Esophagus (tissue), 2 donors: Measurements from ENCODE around the gene TRPM3. TPM values are rescaled to one million over a fixed set of nuclear protein-coding genes. Genes with fewer than 3 reads are reported as not detected.

Experiments used
- H3K27ac ChIP-seq, 2 donors: one replicate each; pipeline ENCODE4 v1.5.1; 2013; ENCODE audit warnings: low read depth in 2 of 2, mild to moderate bottlenecking in 2 of 2, inconsistent platforms in 1 of 2, low read length in 1 of 2, moderate library complexity in 1 of 2
- H3K27me3 ChIP-seq, 2 donors: one replicate each; pipeline ENCODE4 v1.6.1; 2013; ENCODE audit warnings: low read length in 2 of 2, control low read depth in 1 of 2, mild to moderate bottlenecking in 1 of 2; ENCODE audit not compliant: insufficient read depth in 2 of 2, control insufficient read depth in 1 of 2
- H3K36me3 ChIP-seq, 2 donors: one replicate each; pipeline ENCODE4 v1.6.1; 2013; ENCODE audit warnings: low read length in 1 of 2; ENCODE audit not compliant: control insufficient read depth in 2 of 2, insufficient read depth in 2 of 2
- H3K4me1 ChIP-seq, 2 donors: one replicate each; pipeline ENCODE4 v1.6.1; 2013; ENCODE audit warnings: low read length in 1 of 2; ENCODE audit not compliant: control insufficient read depth in 2 of 2, insufficient read depth in 2 of 2
- H3K4me3 ChIP-seq, 2 donors: one replicate each; pipeline ENCODE4 v1.5.1; 2013; ENCODE audit warnings: low read length in 2 of 2, mild to moderate bottlenecking in 2 of 2, low read depth in 1 of 2, moderate library complexity in 1 of 2
- H3K9me3 ChIP-seq, 2 donors: one replicate each; pipeline ENCODE4 v1.6.1; 2013; ENCODE audit warnings: mild to moderate bottlenecking in 2 of 2, low read depth in 1 of 2, low read length in 1 of 2, moderate library complexity in 1 of 2; ENCODE audit not compliant: control insufficient read depth in 2 of 2, insufficient read depth in 1 of 2
- WGBS, 2 donors: extraction: QIAGEN DNeasy Blood & Tissue Kit; methylation state at CpG; one replicate each; pipeline ENCODE4 v1.1.7; 2013; 5-methylcytosine and 5-hydroxymethylcytosine counted together
- polyA plus RNA-seq, 2 donors: library from polyadenylated mRNA; stranded (reverse); fragments of 200-250 nt; gene quantifications; one replicate each; pipeline ENCODE4 v1.2.3, GENCODE V29; 2013
- donor health status: healthy with polysubstance abuse.
- donor health status: Bipolar disorder and iron deficiency.

The TRPM3 gene
- polyA plus RNA-seq, 2 donors = under 0.01 to 0.02 TPM

- no peak overlapping the region for H3K27ac ChIP-seq
- peaks cover 0 to 5% of the 10 kb centered on the region in 2 donors for H3K9me3 ChIP-seq
These were observed 305.1 kb downstream of the TRPM3 start for GRCh38 chr9:70816316-70816715.

GRCh38 chr9:70814597-70814996 is 306.8 kb downstream of the TRPM3 start:
- Histone ChIP-seq H3K36me3 (no peaks in the 10 kb centered on the region), H3K9me3 (peaks cover 0 to 5% of the 10 kb centered on the region in 2 donors), H3K27me3 (no peaks in the 10 kb centered on the region), H3K4me1 (no peaks in the 10 kb centered on the region), H3K4me3 (no peak overlapping the region), H3K27ac (no peak overlapping the region)
- 41 to 47% methylated on average over 2 of the region's 2 CpGs for WGBS, 2 donors

More at GRCh38 chr9:70816316-70816715, 305.1 kb downstream of the TRPM3 start:
- H3K27me3 ChIP-seq = no peaks in the 10 kb centered on the region
- H3K36me3 ChIP-seq = no peaks in the 10 kb centered on the region
- H3K4me1 ChIP-seq = no peaks in the 10 kb centered on the region
- no peak overlapping the region for H3K4me3 ChIP-seq
- WGBS, 2 donors = 84 to 87% methylated on average over 1 of the region's 1 CpG

GRCh38 chr9:70813141-70813540 is 308.3 kb downstream of the TRPM3 start:
- Histone ChIP-seq H3K4me1 (no peaks in the 10 kb centered on the region), H3K27ac (no peak overlapping the region), H3K9me3 (peaks cover 0 to 5% of the 10 kb centered on the region in 2 donors), H3K4me3 (no peak overlapping the region), H3K27me3 (no peaks in the 10 kb centered on the region), H3K36me3 (no peaks in the 10 kb centered on the region)
- WGBS, 2 donors = 95 to 97% methylated on average over 2 of the region's 2 CpGs

GRCh38 chr9:70811638-70812037 is 309.8 kb downstream of the TRPM3 start:
- H3K9me3 ChIP-seq = peaks cover 0 to 5% of the 10 kb centered on the region in 2 donors
- H3K4me1 ChIP-seq = no peaks in the 10 kb centered on the region
- H3K27ac ChIP-seq = no peak overlapping the region
- H3K4me3 ChIP-seq = no peak overlapping the region
- 74 to 87% methylated on average over 1 of the region's 1 CpG for WGBS, 2 donors
- no peaks in the 10 kb centered on the region for H3K27me3 ChIP-seq
- H3K36me3 ChIP-seq = no peaks in the 10 kb centered on the region

- Histone ChIP-seq H3K4me3 (no peak overlapping the region), H3K9me3 (no peaks in the 10 kb centered on the region), H3K27ac (no peak overlapping the region), H3K36me3 (no peaks in the 10 kb centered on the region), H3K4me1 (no peaks in the 10 kb centered on the region), H3K27me3 (no peaks in the 10 kb centered on the region)
- 67 to 68% methylated on average over 2 of the region's 2 CpGs for WGBS, 2 donors
These were observed 314.5 kb downstream of the TRPM3 start for GRCh38 chr9:70806875-70807274.

GRCh38 chr9:70805949-70806348 is 315.5 kb downstream of the TRPM3 start:
- H3K9me3 ChIP-seq = no peaks in the 10 kb centered on the region
- no peaks in the 10 kb centered on the region for H3K27me3 ChIP-seq
- no peak overlapping the region for H3K27ac ChIP-seq
- H3K36me3 ChIP-seq = no peaks in the 10 kb centered on the region
- no peaks in the 10 kb centered on the region for H3K4me1 ChIP-seq
- H3K4me3 ChIP-seq = no peak overlapping the region
- 65 to 67% methylated on average over 6 of the region's 6 CpGs for WGBS, 2 donors

- Histone ChIP-seq H3K9me3 (no peaks in the 10 kb centered on the region), H3K36me3 (no peaks in the 10 kb centered on the region), H3K4me1 (no peaks in the 10 kb centered on the region), H3K27ac (no peak overlapping the region), H3K4me3 (no peak overlapping the region), H3K27me3 (no peaks in the 10 kb centered on the region)
- 86 to 88% methylated on average over 6 of the region's 6 CpGs for WGBS, 2 donors
These were observed 318.5 kb downstream of the TRPM3 start for GRCh38 chr9:70802758-70803436.

GRCh38 chr9:70802206-70802605 is 319.2 kb downstream of the TRPM3 start:
- H3K36me3 ChIP-seq = no peaks in the 10 kb centered on the region
- H3K27me3 ChIP-seq = peaks cover 0 to 3% of the 10 kb centered on the region in 2 donors
- no peaks in the 10 kb centered on the region for H3K4me1 ChIP-seq
- 0 to 10% methylated on average over 1 of the region's 1 CpG for WGBS, 2 donors
- H3K27ac ChIP-seq = no peak overlapping the region
- no peak overlapping the region for H3K4me3 ChIP-seq
- no peaks in the 10 kb centered on the region for H3K9me3 ChIP-seq

- H3K27ac ChIP-seq = no peak overlapping the region
- H3K36me3 ChIP-seq = no peaks in the 10 kb centered on the region
- no peaks in the 10 kb centered on the region for H3K4me1 ChIP-seq
- no peak overlapping the region for H3K4me3 ChIP-seq
- H3K27me3 ChIP-seq = peaks cover 0 to 3% of the 10 kb centered on the region in 2 donors
- H3K9me3 ChIP-seq = no peaks in the 10 kb centered on the region
- WGBS, 2 donors = 33 to 34% methylated on average over 4 of the region's 4 CpGs
These were observed 320.1 kb downstream of the TRPM3 start for GRCh38 chr9:70801181-70801829.

- no peaks in the 10 kb centered on the region for H3K4me1 ChIP-seq
- peaks cover 0 to 3% of the 10 kb centered on the region in 2 donors for H3K27me3 ChIP-seq
- no peaks in the 10 kb centered on the region for H3K36me3 ChIP-seq
- WGBS, 2 donors = 82 to 87% methylated on average over 6 of the region's 6 CpGs
- H3K27ac ChIP-seq = no peak overlapping the region
- no peaks in the 10 kb centered on the region for H3K9me3 ChIP-seq
- H3K4me3 ChIP-seq = no peak overlapping the region
These were observed 323.4 kb downstream of the TRPM3 start for GRCh38 chr9:70798018-70798417.
